ENCODE measurements around the gene OPTC. TPM values are rescaled to one million over a fixed set of nuclear protein-coding genes. Genes with fewer than 3 reads are reported as not detected.

The OPTC gene
- total and polyA plus RNA-seq, 2 donors (not counting 1 experiment from before 2014, with no cell fraction given), result not detected

DNA sequence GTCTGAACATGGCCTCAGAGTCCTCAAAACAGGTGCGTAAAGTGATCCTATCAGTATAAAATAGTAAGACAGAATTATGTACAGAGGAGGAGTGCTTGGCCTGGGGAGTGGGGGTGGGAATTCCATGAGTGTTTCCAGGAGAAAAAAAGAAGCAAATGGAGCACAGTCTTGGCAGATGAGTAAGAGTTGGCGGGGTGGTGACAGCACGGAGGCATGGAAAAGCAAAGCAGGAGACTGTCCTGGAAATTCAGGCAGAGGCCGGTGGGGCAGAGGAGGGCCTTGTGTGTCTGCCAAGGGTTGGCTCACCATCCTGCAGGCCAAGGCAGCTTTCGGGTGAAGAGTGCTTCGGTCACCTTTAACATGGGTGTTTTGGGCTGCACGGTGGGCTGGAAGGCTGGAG lies 63.4 kb downstream of the OPTC start:
- no peak overlapping the region for H2AFZ ChIP-seq (ENCODE audit: insufficient read depth, low read depth, low read length, poor library complexity, severe bottlenecking)
- ChIA-PET POLR2A (no interaction called here), CTCF (no interaction called here)
- no peak for ATAC-seq (ENCODE audit: low read depth)
- no peak for DNase-seq
- H3K36me3 ChIP-seq (replicated peaks in 1 of 2; ENCODE audit: control extremely low read depth in 1 of 2, control insufficient read depth in 1 of 2, extremely low read depth in 1 of 2, insufficient read depth in 2 of 2, low read length in 1 of 2), result no peaks in the 10 kb centered on the region
- H3K27me3 ChIP-seq (replicated peaks in 1 of 4; ENCODE audit: control extremely low read depth in 1 of 4, control insufficient read depth in 3 of 4, insufficient read depth in 4 of 4, low read length in 3 of 4), result no peaks in the 10 kb centered on the region
- H3K4me2 ChIP-seq (replicated peaks; ENCODE audit: low read depth, low read length, poor library complexity, severe bottlenecking), result no peak overlapping the region
- Mint-ChIP-seq H3K27me3 (peaks cover 18% of the 10 kb centered on the region), H3K9me3 (ENCODE audit: insufficient read depth) (no peaks in the 10 kb centered on the region), H3K27ac (no peak overlapping the region), H3K4me3 (no peak overlapping the region), H3K4me1 (peaks cover 2% of the 10 kb centered on the region)
- intact Hi-C loops (cut with micrococcal nuclease), result no loop called here
- no peak overlapping the region for H3K4me3 ChIP-seq (ENCODE audit: control extremely low read depth in 1 of 5, extremely low read depth in 1 of 5, insufficient read depth in 1 of 5, low read depth in 2 of 5, low read length in 4 of 5)
- H3K27ac ChIP-seq (ENCODE audit: low read length in 2 of 2), result no peak overlapping the region
- no peaks in the 10 kb centered on the region for H3K79me2 ChIP-seq (ENCODE audit: control insufficient read depth, insufficient read depth, low read length)
- H3K9ac ChIP-seq (ENCODE audit: low read length), result no peak overlapping the region
- 98% methylated on average over 7 of the region's 7 CpGs for WGBS (ENCODE audit: insufficient coverage)
- no peak for TF ChIP-seq CTCF (IDR thresholded peaks at IDR 0.05)
- TF ChIP-seq EZH2 (IDR thresholded peaks at IDR 0.05; ENCODE audit: borderline replicate concordance, insufficient read depth, low read depth, low read length, poor library complexity, severe bottlenecking), result no peak
- no peaks in the 10 kb centered on the region for H4K20me1 ChIP-seq (ENCODE audit: control insufficient read depth, insufficient read depth, low read length, poor library complexity, severe bottlenecking)
- H3K9me3 ChIP-seq (ENCODE audit: control extremely low read depth in 1 of 3, control insufficient read depth in 2 of 3, insufficient read depth in 1 of 3, low read length in 2 of 3), result no peaks in the 10 kb centered on the region
- H3K4me1 ChIP-seq (ENCODE audit: control insufficient read depth in 2 of 2, insufficient read depth in 2 of 2, low read length in 2 of 2), result no peaks in the 10 kb centered on the region

DNA sequence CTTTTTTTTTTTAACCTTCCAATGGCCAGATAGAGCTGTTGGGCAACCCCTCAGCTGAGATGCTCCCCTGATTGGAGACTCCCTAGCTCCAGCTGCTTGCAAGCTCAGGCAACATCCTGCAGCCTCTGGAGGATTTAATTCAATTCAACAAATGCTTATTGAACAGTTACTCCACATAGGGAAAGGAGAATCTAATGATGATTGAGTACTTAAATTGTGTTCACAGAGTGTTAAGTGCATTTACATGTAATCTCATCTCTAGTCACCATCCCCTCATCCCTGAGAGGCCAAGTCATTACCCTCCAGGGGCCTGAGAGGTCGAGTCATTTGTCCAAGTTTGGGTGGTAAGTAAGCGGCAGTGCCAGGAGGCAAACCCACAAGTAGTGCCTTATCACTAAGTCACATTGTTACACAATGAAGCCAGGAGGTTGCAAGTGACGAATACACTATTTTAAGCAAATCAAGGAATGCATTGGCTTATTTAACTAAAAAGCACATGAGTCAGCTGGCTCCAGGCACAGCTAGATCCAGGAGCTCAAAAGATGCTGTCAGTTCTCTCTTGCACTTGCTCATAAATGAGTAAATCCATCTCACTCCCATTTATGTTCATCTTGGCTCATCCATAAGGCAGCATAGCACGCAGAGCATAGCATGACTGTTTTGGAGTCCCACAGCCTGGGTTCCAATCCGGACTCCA lies 64.3 kb downstream of the OPTC start:
- no peaks in the 10 kb centered on the region for H4K20me1 ChIP-seq (ENCODE audit: control insufficient read depth, insufficient read depth, low read length, poor library complexity, severe bottlenecking)
- peaks cover 18% of the 10 kb centered on the region for H3K27me3 Mint-ChIP-seq
- H3K4me2 ChIP-seq (replicated peaks; ENCODE audit: low read depth, low read length, poor library complexity, severe bottlenecking), result no peak overlapping the region
- H3K9me3 ChIP-seq (ENCODE audit: control extremely low read depth in 1 of 3, control insufficient read depth in 2 of 3, insufficient read depth in 1 of 3, low read length in 2 of 3), result peaks cover 0 to 5% (median 0%) of the 10 kb centered on the region in 3 donors
- intact Hi-C loops (cut with micrococcal nuclease), result no loop called here
- H3K4me1 Mint-ChIP-seq, result peaks cover 2% of the 10 kb centered on the region
- H3K4me1 ChIP-seq (ENCODE audit: control insufficient read depth in 2 of 2, insufficient read depth in 2 of 2, low read length in 2 of 2), result no peaks in the 10 kb centered on the region
- ATAC-seq (ENCODE audit: low read depth) (no peak), DNase-seq (no peak)
- H3K27me3 ChIP-seq (replicated peaks in 1 of 4; ENCODE audit: control extremely low read depth in 1 of 4, control insufficient read depth in 3 of 4, insufficient read depth in 4 of 4, low read length in 3 of 4), result no peaks in the 10 kb centered on the region
- H3K4me3 Mint-ChIP-seq, result no peak overlapping the region
- H3K79me2 ChIP-seq (ENCODE audit: control insufficient read depth, insufficient read depth, low read length), result no peaks in the 10 kb centered on the region
- no peak for TF ChIP-seq CTCF (IDR thresholded peaks at IDR 0.05)
- no peak for TF ChIP-seq EZH2 (IDR thresholded peaks at IDR 0.05; ENCODE audit: borderline replicate concordance, insufficient read depth, low read depth, low read length, poor library complexity, severe bottlenecking)
- H3K9me3 Mint-ChIP-seq (ENCODE audit: insufficient read depth), result no peaks in the 10 kb centered on the region
- CTCF ChIA-PET, result no interaction called here
- H2AFZ ChIP-seq (ENCODE audit: insufficient read depth, low read depth, low read length, poor library complexity, severe bottlenecking), result no peak overlapping the region
- no peak overlapping the region for H3K9ac ChIP-seq (ENCODE audit: low read length)
- H3K27ac Mint-ChIP-seq, result no peak overlapping the region
- POLR2A ChIA-PET, result no interaction called here
- no peaks in the 10 kb centered on the region for H3K36me3 ChIP-seq (replicated peaks in 1 of 2; ENCODE audit: control extremely low read depth in 1 of 2, control insufficient read depth in 1 of 2, extremely low read depth in 1 of 2, insufficient read depth in 2 of 2, low read length in 1 of 2)
- no peak overlapping the region for H3K4me3 ChIP-seq (ENCODE audit: control extremely low read depth in 1 of 5, extremely low read depth in 1 of 5, insufficient read depth in 1 of 5, low read depth in 2 of 5, low read length in 4 of 5)
- WGBS (ENCODE audit: insufficient coverage), result 71% methylated on average over 4 of the region's 5 CpGs
- no peak overlapping the region for H3K27ac ChIP-seq (ENCODE audit: low read length in 2 of 2)

All from B cell (primary cell).